K562 (cell line): ENCODE results near the gene POLR1B. TPM values are rescaled to one million over a fixed set of nuclear protein-coding genes. Genes with fewer than 3 reads are reported as not detected.
A peak's percentile ranks its signal among the peaks of the same experiment; 100 is the strongest.

ENCODE experiments used
- CC2D1A ChIP-seq: fragments of 450-650 bp; IDR thresholded peaks from 2 replicates; pipeline ENCODE4 v1.6.1; 2017; ENCODE audit warnings: mild to moderate bottlenecking
- MYC ChIP-seq, 2 experiments: fragments of 250-450 bp in 1 of 2; sonication (Bioruptor Pico) in 1 of 2; IDR thresholded peaks; 2 replicates each; pipeline versions ENCODE4 v1.5.1 to v1.6.1; 2012 to 2021; ENCODE audit warnings: low read depth in 2 of 2, borderline replicate concordance in 1 of 2, improper control_type of control experiment in 1 of 2, low read length in 1 of 2, mild to moderate bottlenecking in 1 of 2, moderate library complexity in 1 of 2
- NBN ChIP-seq: fragments of 450-650 bp; IDR thresholded peaks from 2 replicates; pipeline ENCODE4 v1.6.1; 2016; ENCODE audit warnings: low read depth, mild to moderate bottlenecking
- NUFIP1 ChIP-seq: fragments of 450-650 bp; IDR thresholded peaks from 2 replicates; pipeline ENCODE4 v1.6.1; 2018; ENCODE audit not compliant: partially characterized antibody
- PML ChIP-seq: IDR thresholded peaks from 2 replicates; pipeline ENCODE4 v1.6.1; 2012; ENCODE audit warnings: low read length, inconsistent platforms
- POLR2B ChIP-seq: fragments of 450-650 bp; IDR thresholded peaks from 2 replicates; pipeline ENCODE4 v1.6.1; 2018; ENCODE audit warnings: low read depth; ENCODE audit not compliant: partially characterized antibody
- POLR3A ChIP-seq: IDR thresholded peaks from 2 replicates; pipeline ENCODE4 v1.6.1; 2011; ENCODE audit warnings: borderline replicate concordance, mild to moderate bottlenecking, moderate library complexity; ENCODE audit not compliant: insufficient read length, insufficient read depth; ENCODE audit errors: extremely low read depth
- TCF7 ChIP-seq: sonication (generic); IDR thresholded peaks from 2 replicates; pipeline ENCODE4 v1.6.1; 2016; ENCODE audit warnings: antibody characterized with exemption, borderline replicate concordance
- polyA plus RNA-seq, 8 experiments: library from polyadenylated mRNA; depleted of rRNA in 4 of 8; stranded (reverse) in 5 of 8; unstranded in 3 of 8; fragments of >200 nt; fragmentation: Nextera tagmentation in 2 of 8; fragmentation: Illumina TruSeq in 1 of 8; extraction: Ambion mirVana in 2 of 8; extraction: Trizol in 1 of 8; gene quantifications; 2 replicates each; pipeline versions ENCODE4 v1.2.1 to v1.2.3, GENCODE V29; 2011 to 2014; ENCODE audit warnings: inconsistent platforms in 1 of 8, missing spikeins in 1 of 8
- total RNA-seq, 7 experiments: library from RNA; depleted of rRNA in 6 of 7; stranded (reverse); fragments of >200 nt in 6 of 7; fragmentation: Illumina TruSeq in 2 of 7; extraction: Trizol in 2 of 7; gene quantifications; 2 replicates each; pipeline versions ENCODE4 v1.2.1 to v1.2.3, GENCODE V29; 2011 to 2021; ENCODE audit warnings: low replicate concordance in 1 of 7
- TF ChIP-seq, protein P1 (sequence below): fragments of 450-650 bp; IDR thresholded peaks from 2 replicates; pipeline ENCODE4 v1.6.1; 2014; ENCODE audit warnings: low read depth, mild to moderate bottlenecking, moderate library complexity, borderline replicate concordance
- TF ChIP-seq, protein P2 (sequence below): sonication (generic); formaldehyde crosslinking; IDR thresholded peaks from 2 replicates; pipeline ENCODE4 v1.9.0; 2022; ENCODE audit warnings: mild to moderate bottlenecking, missing genetic modification reagents
- TF ChIP-seq, protein P3 (sequence below): IDR thresholded peaks from 2 replicates; pipeline ENCODE4 v1.6.1; 2016; ENCODE audit warnings: missing genetic modification characterization, missing compliant biosample characterization
- TF ChIP-seq, protein P4 (sequence below): sonication (generic); formaldehyde crosslinking; IDR thresholded peaks from 2 replicates; pipeline ENCODE4 v1.8.1; 2023; ENCODE audit warnings: missing genetic modification reagents, mild to moderate bottlenecking, borderline replicate concordance
- TF ChIP-seq, protein P5 (sequence below), 2 experiments: fragments of 450-650 bp; IDR thresholded peaks; 2 replicates each; pipeline ENCODE4 v1.6.1; 2018; ENCODE audit warnings: mild to moderate bottlenecking in 2 of 2, low read depth in 1 of 2; ENCODE audit not compliant: partially characterized antibody in 2 of 2

Gene POLR1B
- total and polyA plus RNA-seq, 9 of the 15 experiments (the other 6 are each of a cell fraction or from before 2014, with no cell fraction given) = 19.8 to 55.1 (median 40.2) TPM

DNA sequence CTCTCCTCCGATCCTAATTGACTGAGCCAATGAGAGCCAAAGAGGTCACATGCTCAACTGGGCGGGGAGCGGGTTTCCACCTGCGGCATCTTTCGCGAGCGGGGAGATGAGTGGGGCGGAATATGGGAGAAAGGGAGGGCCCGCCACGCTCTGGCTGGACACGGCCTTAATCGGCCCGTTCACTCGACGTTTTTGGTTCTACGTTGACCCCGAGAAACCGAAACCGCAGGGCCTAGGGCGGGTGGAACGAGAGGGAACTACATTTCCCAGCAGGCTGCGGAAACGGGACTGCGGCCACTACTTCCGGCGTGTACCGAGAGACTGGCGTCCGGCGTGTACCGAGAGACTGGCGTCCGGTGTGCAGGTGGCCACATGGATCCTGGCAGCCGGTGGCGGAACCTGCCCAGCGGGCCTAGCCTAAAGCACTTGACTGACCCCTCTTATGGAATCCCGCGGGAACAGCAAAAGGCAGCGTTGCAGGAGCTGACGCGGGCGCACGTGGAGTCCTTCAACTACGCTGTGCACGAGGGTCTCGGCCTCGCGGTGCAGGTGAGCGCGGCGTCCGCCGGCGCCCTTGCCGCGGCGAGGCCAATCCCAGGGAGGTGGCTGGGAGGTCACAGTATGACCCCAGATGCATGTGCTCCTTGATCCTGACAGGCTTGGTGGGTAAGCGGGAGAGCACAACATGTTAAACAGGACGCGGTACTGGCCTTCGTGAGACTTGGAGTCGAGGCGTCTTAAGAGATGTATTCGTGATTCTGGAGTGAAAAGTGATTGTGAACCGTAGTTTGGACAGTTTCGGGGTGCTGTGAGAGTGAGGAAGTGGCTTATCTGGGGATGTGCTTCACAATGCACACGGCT is at the start of gene POLR1B (continued):
- TF ChIP-seq, protein P1, sequence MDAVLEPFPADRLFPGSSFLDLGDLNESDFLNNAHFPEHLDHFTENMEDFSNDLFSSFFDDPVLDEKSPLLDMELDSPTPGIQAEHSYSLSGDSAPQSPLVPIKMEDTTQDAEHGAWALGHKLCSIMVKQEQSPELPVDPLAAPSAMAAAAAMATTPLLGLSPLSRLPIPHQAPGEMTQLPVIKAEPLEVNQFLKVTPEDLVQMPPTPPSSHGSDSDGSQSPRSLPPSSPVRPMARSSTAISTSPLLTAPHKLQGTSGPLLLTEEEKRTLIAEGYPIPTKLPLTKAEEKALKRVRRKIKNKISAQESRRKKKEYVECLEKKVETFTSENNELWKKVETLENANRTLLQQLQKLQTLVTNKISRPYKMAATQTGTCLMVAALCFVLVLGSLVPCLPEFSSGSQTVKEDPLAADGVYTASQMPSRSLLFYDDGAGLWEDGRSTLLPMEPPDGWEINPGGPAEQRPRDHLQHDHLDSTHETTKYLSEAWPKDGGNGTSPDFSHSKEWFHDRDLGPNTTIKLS = peak; percentile 92
- TF ChIP-seq NBN = no peak
- TF ChIP-seq, protein P2, sequence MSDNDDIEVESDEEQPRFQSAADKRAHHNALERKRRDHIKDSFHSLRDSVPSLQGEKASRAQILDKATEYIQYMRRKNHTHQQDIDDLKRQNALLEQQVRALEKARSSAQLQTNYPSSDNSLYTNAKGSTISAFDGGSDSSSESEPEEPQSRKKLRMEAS (CRISPR knock-in tag) = peak; percentile 99
- TF ChIP-seq, protein P3, sequence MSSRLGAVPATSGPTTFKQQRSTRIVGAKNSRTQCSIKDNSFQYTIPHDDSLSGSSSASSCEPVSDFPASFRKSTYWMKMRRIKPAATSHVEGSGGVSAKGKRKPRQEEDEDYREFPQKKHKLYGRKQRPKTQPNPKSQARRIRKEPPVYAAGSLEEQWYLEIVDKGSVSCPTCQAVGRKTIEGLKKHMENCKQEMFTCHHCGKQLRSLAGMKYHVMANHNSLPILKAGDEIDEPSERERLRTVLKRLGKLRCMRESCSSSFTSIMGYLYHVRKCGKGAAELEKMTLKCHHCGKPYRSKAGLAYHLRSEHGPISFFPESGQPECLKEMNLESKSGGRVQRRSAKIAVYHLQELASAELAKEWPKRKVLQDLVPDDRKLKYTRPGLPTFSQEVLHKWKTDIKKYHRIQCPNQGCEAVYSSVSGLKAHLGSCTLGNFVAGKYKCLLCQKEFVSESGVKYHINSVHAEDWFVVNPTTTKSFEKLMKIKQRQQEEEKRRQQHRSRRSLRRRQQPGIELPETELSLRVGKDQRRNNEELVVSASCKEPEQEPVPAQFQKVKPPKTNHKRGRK (tag) = no peak
- TF ChIP-seq NUFIP1 = no peak
- TF ChIP-seq CC2D1A = 0 out of 2 replicates have a peak, but pooled peaks have one; percentile 53
- peak; percentile 67; the same call in 1 of the 2 replicates for TF ChIP-seq TCF7
- TF ChIP-seq POLR3A = no peak
- TF ChIP-seq POLR2B = peak; percentile 24
- TF ChIP-seq PML = no peak
- TF ChIP-seq, protein P4, sequence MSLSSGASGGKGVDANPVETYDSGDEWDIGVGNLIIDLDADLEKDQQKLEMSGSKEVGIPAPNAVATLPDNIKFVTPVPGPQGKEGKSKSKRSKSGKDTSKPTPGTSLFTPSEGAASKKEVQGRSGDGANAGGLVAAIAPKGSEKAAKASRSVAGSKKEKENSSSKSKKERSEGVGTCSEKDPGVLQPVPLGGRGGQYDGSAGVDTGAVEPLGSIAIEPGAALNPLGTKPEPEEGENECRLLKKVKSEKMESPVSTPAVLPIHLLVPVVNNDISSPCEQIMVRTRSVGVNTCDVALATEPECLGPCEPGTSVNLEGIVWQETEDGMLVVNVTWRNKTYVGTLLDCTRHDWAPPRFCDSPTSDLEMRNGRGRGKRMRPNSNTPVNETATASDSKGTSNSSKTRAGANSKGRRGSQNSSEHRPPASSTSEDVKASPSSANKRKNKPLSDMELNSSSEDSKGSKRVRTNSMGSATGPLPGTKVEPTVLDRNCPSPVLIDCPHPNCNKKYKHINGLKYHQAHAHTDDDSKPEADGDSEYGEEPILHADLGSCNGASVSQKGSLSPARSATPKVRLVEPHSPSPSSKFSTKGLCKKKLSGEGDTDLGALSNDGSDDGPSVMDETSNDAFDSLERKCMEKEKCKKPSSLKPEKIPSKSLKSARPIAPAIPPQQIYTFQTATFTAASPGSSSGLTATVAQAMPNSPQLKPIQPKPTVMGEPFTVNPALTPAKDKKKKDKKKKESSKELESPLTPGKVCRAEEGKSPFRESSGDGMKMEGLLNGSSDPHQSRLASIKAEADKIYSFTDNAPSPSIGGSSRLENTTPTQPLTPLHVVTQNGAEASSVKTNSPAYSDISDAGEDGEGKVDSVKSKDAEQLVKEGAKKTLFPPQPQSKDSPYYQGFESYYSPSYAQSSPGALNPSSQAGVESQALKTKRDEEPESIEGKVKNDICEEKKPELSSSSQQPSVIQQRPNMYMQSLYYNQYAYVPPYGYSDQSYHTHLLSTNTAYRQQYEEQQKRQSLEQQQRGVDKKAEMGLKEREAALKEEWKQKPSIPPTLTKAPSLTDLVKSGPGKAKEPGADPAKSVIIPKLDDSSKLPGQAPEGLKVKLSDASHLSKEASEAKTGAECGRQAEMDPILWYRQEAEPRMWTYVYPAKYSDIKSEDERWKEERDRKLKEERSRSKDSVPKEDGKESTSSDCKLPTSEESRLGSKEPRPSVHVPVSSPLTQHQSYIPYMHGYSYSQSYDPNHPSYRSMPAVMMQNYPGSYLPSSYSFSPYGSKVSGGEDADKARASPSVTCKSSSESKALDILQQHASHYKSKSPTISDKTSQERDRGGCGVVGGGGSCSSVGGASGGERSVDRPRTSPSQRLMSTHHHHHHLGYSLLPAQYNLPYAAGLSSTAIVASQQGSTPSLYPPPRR (CRISPR knock-in tag) = no peak
- TF ChIP-seq, protein P5, sequence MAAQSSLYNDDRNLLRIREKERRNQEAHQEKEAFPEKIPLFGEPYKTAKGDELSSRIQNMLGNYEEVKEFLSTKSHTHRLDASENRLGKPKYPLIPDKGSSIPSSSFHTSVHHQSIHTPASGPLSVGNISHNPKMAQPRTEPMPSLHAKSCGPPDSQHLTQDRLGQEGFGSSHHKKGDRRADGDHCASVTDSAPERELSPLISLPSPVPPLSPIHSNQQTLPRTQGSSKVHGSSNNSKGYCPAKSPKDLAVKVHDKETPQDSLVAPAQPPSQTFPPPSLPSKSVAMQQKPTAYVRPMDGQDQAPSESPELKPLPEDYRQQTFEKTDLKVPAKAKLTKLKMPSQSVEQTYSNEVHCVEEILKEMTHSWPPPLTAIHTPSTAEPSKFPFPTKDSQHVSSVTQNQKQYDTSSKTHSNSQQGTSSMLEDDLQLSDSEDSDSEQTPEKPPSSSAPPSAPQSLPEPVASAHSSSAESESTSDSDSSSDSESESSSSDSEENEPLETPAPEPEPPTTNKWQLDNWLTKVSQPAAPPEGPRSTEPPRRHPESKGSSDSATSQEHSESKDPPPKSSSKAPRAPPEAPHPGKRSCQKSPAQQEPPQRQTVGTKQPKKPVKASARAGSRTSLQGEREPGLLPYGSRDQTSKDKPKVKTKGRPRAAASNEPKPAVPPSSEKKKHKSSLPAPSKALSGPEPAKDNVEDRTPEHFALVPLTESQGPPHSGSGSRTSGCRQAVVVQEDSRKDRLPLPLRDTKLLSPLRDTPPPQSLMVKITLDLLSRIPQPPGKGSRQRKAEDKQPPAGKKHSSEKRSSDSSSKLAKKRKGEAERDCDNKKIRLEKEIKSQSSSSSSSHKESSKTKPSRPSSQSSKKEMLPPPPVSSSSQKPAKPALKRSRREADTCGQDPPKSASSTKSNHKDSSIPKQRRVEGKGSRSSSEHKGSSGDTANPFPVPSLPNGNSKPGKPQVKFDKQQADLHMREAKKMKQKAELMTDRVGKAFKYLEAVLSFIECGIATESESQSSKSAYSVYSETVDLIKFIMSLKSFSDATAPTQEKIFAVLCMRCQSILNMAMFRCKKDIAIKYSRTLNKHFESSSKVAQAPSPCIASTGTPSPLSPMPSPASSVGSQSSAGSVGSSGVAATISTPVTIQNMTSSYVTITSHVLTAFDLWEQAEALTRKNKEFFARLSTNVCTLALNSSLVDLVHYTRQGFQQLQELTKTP (IDR thresholded peaks at IDR 0.05; ENCODE audit: low read depth in 1 of 2, partially characterized antibody in 2 of 2) = peak; percentile 70 to 88
- peak; percentile 98 for TF ChIP-seq MYC (IDR thresholded peaks at IDR 0.05; ENCODE audit: low read depth, low read length)
- TF ChIP-seq MYC (CRISPR knock-in tag; IDR thresholded peaks at IDR 0.05; ENCODE audit: borderline replicate concordance, low read depth) = peak; percentile 97
